Left lung (tissue), 10 donors: ENCODE data around the gene RASL12. TPM values are rescaled to one million over a fixed set of nuclear protein-coding genes. Genes with fewer than 3 reads are reported as not detected.

ENCODE experiments used
- ATAC-seq: fragments of 200-7000 bp; cut with Tn5 transposase; one replicate; pipeline ENCODE4 v1.9.1; 2020; ENCODE audit warnings: moderate library complexity
- DNase-seq, 4 donors: peaks; one replicate each; pipeline ENCODE4 v3.0.0-alpha.2; 2013 to 2020
- H3K27ac ChIP-seq, 2 donors: fragments of 200-600 bp; sonication (generic) in 1 of 2; one replicate each; pipeline versions ENCODE4 v1.5.0 to v1.8.0; 2020 to 2021
- H3K27me3 ChIP-seq, 2 donors: fragments of 200-600 bp; sonication (generic) in 1 of 2; one replicate each; pipeline versions ENCODE4 v1.5.0 to v1.8.0; 2020 to 2021
- H3K36me3 ChIP-seq, 2 donors: fragments of 200-600 bp; sonication (generic) in 1 of 2; one replicate each; pipeline versions ENCODE4 v1.5.0 to v1.8.0; 2020 to 2021
- H3K4me1 ChIP-seq, 2 donors: fragments of 200-600 bp; one replicate each; pipeline ENCODE4 v1.8.0; 2021
- H3K4me3 ChIP-seq, 2 donors: fragments of 200-600 bp; sonication (generic) in 1 of 2; one replicate each; pipeline versions ENCODE4 v1.5.0 to v1.8.0; 2020 to 2021; ENCODE audit warnings: mild to moderate bottlenecking in 1 of 2
- H3K9me3 ChIP-seq, 2 donors: fragments of 200-600 bp; sonication (generic) in 1 of 2; one replicate each; pipeline versions ENCODE4 v1.5.0 to v1.8.0; 2020 to 2021
- CTCF ChIP-seq, 2 donors: fragments of 200-600 bp; sonication (generic) in 1 of 2; IDR thresholded peaks; one replicate each; pipeline versions ENCODE4 v1.5.0 to v1.8.0; 2021; ENCODE audit warnings: antibody characterized with exemption in 2 of 2
- intact Hi-C, 2 donors: fragments of 100-400 bp; cut with DNase I; formaldehyde crosslinking; loops; one replicate each; pipeline versions ENCODE4 v1.11.2 to v1.14.2; 2022
- polyA plus RNA-seq, 6 donors: library from polyadenylated mRNA; unstranded; fragments of 120-200 nt; gene quantifications; one replicate each; pipeline ENCODE4 v1.2.1, GENCODE V29; 2013; ENCODE audit not compliant: insufficient read length in 6 of 6
- total RNA-seq, 2 donors: library from RNA; stranded (reverse); fragmentation: NEBNext Ultra II Directional; extraction: Animal tissue kit (Norgen Biotek cat#: 25700); gene quantifications; one replicate each; pipeline ENCODE4 v1.2.1, GENCODE V29; 2021
- donor health status: DM: no; HTN: yes; CAD: no.
- donor health status: DM: no; HTN: no; CAD: no.

Gene RASL12
- total and polyA plus RNA-seq, 8 donors = 23.8 to 127 (median 105) TPM

- no peaks in the 10 kb centered on the region for H3K36me3 ChIP-seq
- ATAC-seq (no peak), DNase-seq (no peak)
- H3K9me3 ChIP-seq = no peaks in the 10 kb centered on the region
- no peak overlapping the region for H3K27ac ChIP-seq
- peaks cover 9 to 14% of the 10 kb centered on the region in 2 donors for H3K4me1 ChIP-seq
- intact Hi-C loops = no loop called here
- H3K4me3 ChIP-seq = no peak overlapping the region
- TF ChIP-seq CTCF (IDR thresholded peaks at IDR 0.05) = no peak
- H3K27me3 ChIP-seq = no peaks in the 10 kb centered on the region
Measured at GRCh38 chr15:65041787-65042186, 26.0 kb downstream of the RASL12 start.

- no peak for DNase-seq
- Histone ChIP-seq H3K4me1 (peaks cover 9 to 11% of the 10 kb centered on the region in 2 donors), H3K27me3 (no peaks in the 10 kb centered on the region), H3K36me3 (no peaks in the 10 kb centered on the region), H3K27ac (no peak overlapping the region), H3K4me3 (no peak overlapping the region), H3K9me3 (no peaks in the 10 kb centered on the region)
- intact Hi-C loops = no loop called here
- no peak for ATAC-seq
- no peak for TF ChIP-seq CTCF (IDR thresholded peaks at IDR 0.05)
Measured at GRCh38 chr15:65040461-65040860, 27.3 kb downstream of the RASL12 start.

- ATAC-seq = no peak
Measured at GRCh38 chr15:65038836-65039235, 29.0 kb downstream of the RASL12 start.

GRCh38 chr15:65038428-65038827 lies 29.4 kb downstream of the RASL12 start:
- ATAC-seq (no peak), DNase-seq (no peak)
- H3K4me1 ChIP-seq = peaks cover 0 to 1% of the 10 kb centered on the region in 2 donors
- intact Hi-C loops = loop anchor here in 1 of 2 donors (10.0 kb wide), 1 partner anchor 56 kb away; no protein-coding TSS in a partner anchor
- H3K27me3 ChIP-seq = no peaks in the 10 kb centered on the region
- no peaks in the 10 kb centered on the region for H3K36me3 ChIP-seq
- H3K27ac ChIP-seq = no peak overlapping the region
- no peak overlapping the region for H3K4me3 ChIP-seq
- no peaks in the 10 kb centered on the region for H3K9me3 ChIP-seq
- no peak for TF ChIP-seq CTCF (IDR thresholded peaks at IDR 0.05)

More at GRCh38 chr15:65038836-65039235, 29.0 kb downstream of the RASL12 start:
- intact Hi-C loops = loop anchor here in 1 of 2 donors (10.0 kb wide), 1 partner anchor 56 kb away; no protein-coding TSS in a partner anchor
- H3K9me3 ChIP-seq = no peaks in the 10 kb centered on the region
- no peaks in the 10 kb centered on the region for H3K4me1 ChIP-seq
- DNase-seq = no peak
- no peak overlapping the region for H3K4me3 ChIP-seq
- H3K27me3 ChIP-seq = no peaks in the 10 kb centered on the region
- H3K36me3 ChIP-seq = no peaks in the 10 kb centered on the region
- H3K27ac ChIP-seq = no peak overlapping the region
- no peak for TF ChIP-seq CTCF (IDR thresholded peaks at IDR 0.05)

GRCh38 chr15:65037309-65037708 lies 30.5 kb downstream of the RASL12 start:
- DNase-seq = no peak
- H3K27ac ChIP-seq = no peak overlapping the region
- H3K27me3 ChIP-seq = no peaks in the 10 kb centered on the region
- no peak for TF ChIP-seq CTCF (IDR thresholded peaks at IDR 0.05)
- H3K4me1 ChIP-seq = peaks cover 0 to 9% of the 10 kb centered on the region in 2 donors
- intact Hi-C loops = loop anchor here in 1 of 2 donors (10.0 kb wide), 1 partner anchor 57 kb away; no protein-coding TSS in a partner anchor
- no peak for ATAC-seq
- no peaks in the 10 kb centered on the region for H3K36me3 ChIP-seq
- H3K9me3 ChIP-seq = no peaks in the 10 kb centered on the region
- H3K4me3 ChIP-seq = no peak overlapping the region
